GM23338 (cell line): ENCODE data around the gene RAD51B. TPM values are rescaled to one million over a fixed set of nuclear protein-coding genes. Genes with fewer than 3 reads are reported as not detected.

ENCODE experiments used
- ATAC-seq: fragments of 200-7000 bp; cut with Tn5 transposase; 3 replicates; pipeline ENCODE4 v1.9.1; 2020
- DNase-seq: peaks from one replicate; pipeline ENCODE4 v3.0.0-alpha.2; 2015; ENCODE audit warnings: low spot score
- H2AFZ ChIP-seq: fragments of 200-600 bp; sonication (generic); 2 replicates; pipeline ENCODE4 v1.8.0; 2016; ENCODE audit warnings: antibody characterized with exemption, mild to moderate bottlenecking, moderate library complexity
- H3F3A ChIP-seq: fragments of 200-600 bp; sonication (generic); replicated peaks from 2 replicates; pipeline ENCODE4 v1.8.0; 2017; ENCODE audit warnings: antibody characterized with exemption, mixed run types, low read depth
- H3K27ac ChIP-seq: fragments of 200-600 bp; sonication (generic); 2 replicates; pipeline ENCODE4 v1.6.1; 2016; ENCODE audit warnings: low read depth
- H3K27me3 ChIP-seq: fragments of 200-600 bp; sonication (generic); 2 replicates; pipeline ENCODE4 v1.8.0; 2016; ENCODE audit warnings: mild to moderate bottlenecking, mixed run types, moderate library complexity; ENCODE audit not compliant: insufficient read depth
- H3K36me3 ChIP-seq: fragments of 200-600 bp; sonication (generic); 2 replicates; pipeline ENCODE4 v1.8.0; 2016; ENCODE audit warnings: mild to moderate bottlenecking; ENCODE audit not compliant: insufficient read depth
- H3K4me1 ChIP-seq: fragments of 200-600 bp; sonication (generic); 2 replicates; pipeline ENCODE4 v1.8.0; 2016; ENCODE audit warnings: mild to moderate bottlenecking, moderate library complexity; ENCODE audit not compliant: insufficient read depth
- H3K4me2 ChIP-seq: fragments of 200-600 bp; sonication (generic); 2 replicates; pipeline ENCODE4 v1.7.1; 2017; ENCODE audit warnings: mixed run types
- H3K4me3 ChIP-seq: fragments of 200-600 bp; sonication (generic); 2 replicates; pipeline ENCODE4 v1.6.1; 2016; ENCODE audit warnings: mixed run types
- H3K79me2 ChIP-seq: fragments of 200-600 bp; sonication (generic); replicated peaks from 2 replicates; pipeline ENCODE4 v1.8.0; 2017; ENCODE audit warnings: mild to moderate bottlenecking; ENCODE audit not compliant: insufficient read depth
- H3K9me2 ChIP-seq: fragments of 200-600 bp; sonication (generic); 2 replicates; pipeline ENCODE4 v1.8.0; 2017; ENCODE audit not compliant: insufficient read depth
- H4K20me1 ChIP-seq: fragments of 200-600 bp; sonication (generic); replicated peaks from 2 replicates; pipeline ENCODE4 v1.8.0; 2017; ENCODE audit warnings: mild to moderate bottlenecking; ENCODE audit not compliant: insufficient read depth
- H3K27ac Mint-ChIP-seq: 2 replicates; pipeline ENCODE4 v1.8.0; 2020; ENCODE audit warnings: inconsistent platforms, mild to moderate bottlenecking, moderate library complexity, mixed read lengths
- H3K27me3 Mint-ChIP-seq: 3 replicates; pipeline ENCODE4 v1.8.0; 2022; ENCODE audit warnings: low read depth, mild to moderate bottlenecking, moderate library complexity, mixed read lengths, inconsistent platforms; ENCODE audit not compliant: insufficient read depth, poor library complexity
- H3K36me3 Mint-ChIP-seq: 3 replicates; pipeline ENCODE4 v1.8.0; 2021; ENCODE audit warnings: low read depth, mild to moderate bottlenecking, inconsistent platforms, moderate library complexity, mixed read lengths
- H3K4me1 Mint-ChIP-seq: 3 replicates; pipeline ENCODE4 v1.8.0; 2020; ENCODE audit warnings: mild to moderate bottlenecking, inconsistent platforms, mixed read lengths
- H3K4me3 Mint-ChIP-seq: 3 replicates; pipeline ENCODE4 v1.8.0; 2021; ENCODE audit warnings: moderate library complexity, mild to moderate bottlenecking, inconsistent platforms, mixed read lengths
- H3K9me3 Mint-ChIP-seq: 3 replicates; pipeline ENCODE4 v1.8.0; 2020; ENCODE audit warnings: moderate library complexity, mild to moderate bottlenecking, inconsistent platforms, mixed read lengths
- CREB1 ChIP-seq: fragments of 250-450 bp; sonication (Bioruptor Pico); IDR thresholded peaks from 2 replicates; pipeline ENCODE4 v1.5.0; 2020; ENCODE audit warnings: low read depth, mild to moderate bottlenecking, moderate library complexity
- CTCF ChIP-seq, 2 experiments: fragments of 200-600 bp in 1 of 2; sonication (generic) in 1 of 2; conservative IDR thresholded peaks; 2 replicates each; pipeline versions ENCODE4 v1.5.1 to v1.6.1; 2016 to 2017; ENCODE audit warnings: antibody characterized with exemption in 2 of 2, low read depth in 2 of 2, mild to moderate bottlenecking in 2 of 2, moderate library complexity in 1 of 2
- ETS1 ChIP-seq: IDR thresholded peaks from 2 replicates; pipeline ENCODE4 v1.6.1; 2016; ENCODE audit warnings: antibody characterized with exemption
- EZH2 ChIP-seq: fragments of 200-600 bp; sonication (generic); IDR thresholded peaks from one replicate; pipeline ENCODE4 v1.8.0; 2017; ENCODE audit warnings: antibody characterized with exemption, mild to moderate bottlenecking, low read depth; ENCODE audit not compliant: unreplicated experiment
- NANOG ChIP-seq: IDR thresholded peaks from 2 replicates; pipeline ENCODE4 v1.6.1; 2016; ENCODE audit warnings: antibody characterized with exemption, borderline replicate concordance
- POLR2AphosphoS5 ChIP-seq: IDR thresholded peaks from 2 replicates; pipeline ENCODE4 v1.6.1; 2016; ENCODE audit warnings: antibody characterized with exemption, low read depth
- REST ChIP-seq: IDR thresholded peaks from one replicate; pipeline ENCODE4 v1.6.1; 2018; ENCODE audit warnings: antibody characterized with exemption; ENCODE audit not compliant: unreplicated experiment
- STAT1 ChIP-seq: IDR thresholded peaks from one replicate; pipeline ENCODE4 v1.6.1; 2016; ENCODE audit warnings: antibody characterized with exemption; ENCODE audit not compliant: unreplicated experiment
- ZNF331 ChIP-seq: fragments of 250-450 bp; sonication (Bioruptor Pico); IDR thresholded peaks from 2 replicates; pipeline ENCODE4 v1.5.0; 2020; ENCODE audit warnings: low read depth, mild to moderate bottlenecking, moderate library complexity
- ZNF462 ChIP-seq: fragments of 250-450 bp; sonication (Bioruptor Pico); IDR thresholded peaks from 2 replicates; pipeline ENCODE4 v1.5.0; 2020; ENCODE audit warnings: mild to moderate bottlenecking, moderate library complexity
- polyA plus RNA-seq: library from polyadenylated mRNA; unstranded; fragments of >200 nt; fragmentation: Nextera tagmentation; extraction: Ambion mirVana; gene quantifications from 2 replicates; pipeline ENCODE4 v1.2.1, GENCODE V29; 2016
- total RNA-seq: library from RNA; depleted of rRNA; stranded (reverse); fragments of >200 nt; shearing (Covaris generic); gene quantifications from 2 replicates; pipeline ENCODE4 v1.2.3, GENCODE V29; 2014

The RAD51B gene
- total and polyA plus RNA-seq, 2 experiments from 2014 or later = 15.7 to 29.1 TPM

GRCh38 chr14:68683326-68683725 is 863.7 kb downstream of the RAD51B start:
- H3K27ac ChIP-seq = no peak overlapping the region
- DNase-seq = no peak
- H3K9me2 ChIP-seq = 0 out of 2 replicates have a peak, but pooled peaks cover 3% of the 10 kb centered on the region
- H3K4me3 ChIP-seq = no peak overlapping the region
- Mint-ChIP-seq H3K36me3 (peaks cover 6% of the 10 kb centered on the region; the same call in 2 of the 3 replicates), H3K27me3 (peaks cover 6% of the 10 kb centered on the region), H3K4me3 (no peak overlapping the region), H3K27ac (no peak overlapping the region), H3K4me1 (peaks cover 31% of the 10 kb centered on the region), H3K9me3 (peaks cover 5% of the 10 kb centered on the region; the same call in 2 of the 3 replicates)
- no peaks in the 10 kb centered on the region for H3K36me3 ChIP-seq
- no peaks in the 10 kb centered on the region for H3F3A ChIP-seq
- H3K79me2 ChIP-seq = no peaks in the 10 kb centered on the region
- peak overlapping the region; percentile 66; the same call in 1 of the 2 replicates for H2AFZ ChIP-seq
- no peak overlapping the region for H3K4me2 ChIP-seq
- H3K4me1 ChIP-seq = peaks cover 23% of the 10 kb centered on the region
- no peak; the same call in 2 of the 3 replicates for ATAC-seq
- H3K27me3 ChIP-seq = no peaks in the 10 kb centered on the region
- TF ChIP-seq POLR2AphosphoS5 (no peak), CTCF (conservative IDR thresholded peaks at IDR 0.05; ENCODE audit: low read depth in 2 of 2) (no peak), REST (no peak), NANOG (no peak), EZH2 (no peak), CREB1 (no peak), ZNF462 (CRISPR knock-in tag) (no peak), ETS1 (no peak), ZNF331 (no peak), STAT1 (no peak)
- H4K20me1 ChIP-seq = no peaks in the 10 kb centered on the region
